ENCODE measurements around the gene DIRAS3.
"Not testable (repeated sequence)": the region's sequence is repeated elsewhere in the genome, so short reads cannot be mapped to it uniquely, and the experiment has no call there.

Gene DIRAS3

DNA sequence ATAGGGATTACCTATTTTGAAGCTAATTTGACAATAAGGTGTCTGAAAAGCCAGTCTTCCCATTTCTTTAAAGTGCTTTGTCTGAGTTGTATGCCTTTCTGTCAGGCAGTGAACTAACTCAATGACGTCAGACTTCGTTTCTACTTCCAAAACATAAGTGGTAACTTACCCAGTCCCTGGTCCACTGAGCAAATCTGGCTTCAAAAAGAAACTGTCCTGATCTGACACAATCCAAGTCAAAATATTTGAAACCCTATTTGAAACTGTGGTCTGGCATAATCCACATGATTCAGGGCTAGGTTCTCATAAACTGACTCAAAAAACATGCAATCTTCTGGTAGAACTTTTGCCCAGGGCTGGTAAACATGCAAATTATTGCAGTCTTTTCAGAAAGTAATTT lies 34.0 kb downstream of the DIRAS3 start:
- DNase-seq = no peak

DNA sequence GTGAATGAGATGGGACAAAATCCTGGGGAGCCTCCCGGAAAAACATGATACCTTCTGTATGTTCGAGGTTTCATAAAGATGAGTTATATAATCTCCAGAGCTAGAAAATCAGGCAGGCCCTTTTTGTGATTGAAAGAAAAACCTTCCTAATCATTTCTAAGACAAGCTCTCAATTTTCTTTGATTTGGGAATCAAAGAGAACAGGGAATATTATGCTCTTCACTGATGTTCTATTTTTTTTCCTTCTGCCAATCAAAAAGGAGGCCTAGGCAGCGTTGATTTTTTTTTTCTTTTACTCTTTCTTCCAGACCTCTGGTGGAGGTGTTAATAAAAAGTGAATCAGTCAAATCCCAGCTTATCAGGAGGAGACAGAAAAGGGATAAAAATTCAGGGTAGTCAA lies 34.5 kb downstream of the DIRAS3 start:
- no peak for DNase-seq

DNA sequence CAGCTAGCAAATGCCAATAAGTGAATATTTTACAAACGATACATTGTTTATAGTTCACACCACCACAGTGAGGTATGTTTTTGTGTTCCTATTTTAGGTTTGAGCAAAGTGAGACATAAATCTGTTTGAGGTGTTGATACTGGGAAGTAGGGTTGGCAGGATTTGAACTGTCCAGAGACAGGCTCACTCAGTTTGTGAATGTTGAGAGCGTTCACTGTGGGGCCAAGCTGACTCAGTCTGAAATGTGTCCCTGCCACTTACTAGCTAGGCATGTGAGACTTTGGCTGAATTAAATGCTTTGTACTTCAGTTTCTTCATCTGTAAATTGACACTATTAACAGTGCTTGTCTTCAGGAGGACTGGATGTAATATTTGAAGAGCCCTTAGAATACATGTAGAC lies 35.1 kb downstream of the DIRAS3 start:
- DNase-seq = no peak

DNA sequence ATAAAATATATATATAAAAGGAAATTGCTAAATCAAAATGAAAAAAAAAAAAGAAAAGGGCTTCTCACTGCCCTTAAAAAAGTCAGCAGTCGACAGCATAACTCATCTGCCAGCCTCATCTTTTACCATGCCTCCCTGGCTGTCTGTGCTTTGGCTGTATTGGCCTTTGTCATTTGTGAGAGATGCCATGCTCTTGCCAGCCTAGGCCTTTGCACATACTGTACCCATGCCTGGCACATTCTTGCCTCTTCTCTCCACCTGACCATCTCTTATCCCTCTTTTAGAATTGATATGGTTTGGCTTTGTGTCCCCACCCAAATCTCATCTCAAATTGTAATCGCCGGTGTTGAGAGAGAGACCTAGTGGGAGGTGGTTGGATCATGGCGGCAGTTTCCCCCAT lies 37.1 kb downstream of the DIRAS3 start:
- no peak for DNase-seq

DNA sequence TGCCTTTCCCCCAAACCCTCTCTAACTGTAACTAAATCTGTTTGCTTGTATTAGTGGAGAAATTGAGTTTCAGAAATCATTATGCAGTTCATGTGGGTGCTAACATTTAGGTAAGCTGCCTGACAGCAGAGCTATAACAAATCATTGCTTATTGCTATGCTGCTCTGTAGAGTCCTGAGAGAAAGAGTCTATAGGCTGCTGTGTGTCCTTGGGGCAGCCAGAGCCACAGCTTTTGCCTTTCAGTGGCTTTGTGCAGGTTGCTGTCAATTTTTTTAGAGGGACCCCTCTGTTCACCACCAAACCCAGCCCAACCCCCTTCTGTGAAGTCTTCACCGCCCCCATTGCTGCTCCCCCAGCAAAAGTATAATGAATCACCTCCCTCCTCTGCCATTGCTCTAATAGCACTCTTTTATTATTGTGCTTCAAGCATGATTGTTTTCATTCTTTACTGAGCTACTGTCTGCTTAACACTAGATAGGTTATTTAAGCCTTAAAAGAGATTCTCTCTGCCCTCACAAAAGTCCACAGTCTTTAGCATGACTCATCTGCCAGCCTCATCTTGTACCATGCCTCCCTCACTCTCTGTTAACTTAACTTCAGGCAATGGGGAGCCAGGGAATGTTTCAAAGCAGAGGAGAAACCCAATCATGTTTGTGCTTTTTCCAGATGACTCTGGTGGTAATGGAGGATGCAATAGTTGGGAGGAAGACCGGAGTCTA lies 38.6 kb downstream of the DIRAS3 start:
- DNase-seq = no peak

DNA sequence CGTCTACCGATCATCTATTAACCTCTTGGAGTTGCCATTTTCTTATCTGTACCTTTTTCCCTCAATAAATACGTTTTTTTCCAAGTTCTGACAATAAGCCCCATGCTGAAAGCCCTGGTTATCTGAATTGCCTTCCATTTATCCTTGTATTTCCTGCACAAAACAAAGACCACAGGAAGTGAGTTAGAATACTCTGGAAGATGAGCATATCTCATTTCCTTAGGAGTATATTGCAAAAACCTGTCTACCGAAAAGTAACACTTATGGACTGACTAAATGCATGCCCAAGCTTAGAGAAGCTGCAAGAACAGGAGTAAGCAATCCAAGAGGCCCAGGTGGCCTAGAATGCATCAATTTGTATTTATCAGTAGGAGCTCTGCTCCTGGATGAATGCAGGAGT lies 39.9 kb downstream of the DIRAS3 start:
- DNase-seq = no peak

DNA sequence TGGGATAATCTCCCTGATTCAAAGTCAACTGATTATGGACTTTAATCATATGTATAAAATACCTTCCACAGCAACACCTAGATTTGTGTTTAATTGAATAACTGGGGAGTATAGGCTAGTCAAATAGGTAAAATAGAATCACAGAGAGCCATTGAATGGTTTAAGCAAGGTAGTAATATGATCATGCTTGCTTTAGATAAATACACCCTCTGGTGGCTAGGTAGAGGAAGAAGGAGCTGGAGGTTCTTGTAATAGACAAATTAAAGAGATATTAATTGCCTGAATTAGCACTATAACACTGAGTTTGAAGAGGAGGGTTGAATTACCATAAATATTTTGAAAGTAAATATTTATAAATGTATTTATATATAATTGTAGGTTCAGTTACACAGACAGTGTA lies 40.3 kb downstream of the DIRAS3 start:
- no peak for DNase-seq

DNA sequence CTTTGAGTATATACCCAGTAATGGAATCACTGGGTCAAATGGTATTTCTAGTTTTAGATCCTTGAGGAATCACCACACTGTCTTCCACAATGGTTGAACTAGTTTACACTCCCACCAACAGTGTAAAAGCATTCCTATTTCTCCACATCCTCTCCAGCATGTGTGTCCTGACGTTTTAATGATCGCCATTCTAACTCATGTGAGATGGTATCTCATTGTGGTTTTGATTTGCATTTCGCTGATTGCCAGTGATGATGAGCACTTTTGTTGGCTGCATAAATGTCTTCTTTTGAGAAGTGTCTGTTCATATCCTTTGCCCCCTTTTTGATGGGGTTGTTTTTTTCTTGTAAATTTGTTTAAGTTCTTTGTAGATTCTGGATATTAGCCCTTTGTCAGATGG lies 46.8 kb downstream of the DIRAS3 start:
- not testable (repeated sequence) for DNase-seq

DNA sequence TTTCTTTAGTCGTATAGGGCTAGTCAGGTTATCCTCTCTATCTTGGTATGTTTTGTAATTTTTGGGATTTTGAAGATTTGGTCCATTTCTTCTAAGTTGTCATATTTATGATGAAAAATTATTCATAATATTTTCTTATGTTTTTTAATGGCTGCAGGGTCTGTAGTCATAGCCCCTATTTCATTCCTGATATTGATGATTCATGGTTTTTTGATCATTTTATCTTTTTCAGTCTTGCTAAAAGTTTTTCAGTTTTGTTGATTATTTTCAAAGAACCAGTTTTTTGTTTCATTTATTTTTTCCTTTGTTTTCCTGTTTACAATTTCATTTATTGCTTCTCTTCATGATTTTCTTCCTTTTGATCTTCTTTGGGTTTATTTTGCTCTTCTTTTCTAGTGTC lies 50.2 kb downstream of the DIRAS3 start:
- DNase-seq = no peak

DNA sequence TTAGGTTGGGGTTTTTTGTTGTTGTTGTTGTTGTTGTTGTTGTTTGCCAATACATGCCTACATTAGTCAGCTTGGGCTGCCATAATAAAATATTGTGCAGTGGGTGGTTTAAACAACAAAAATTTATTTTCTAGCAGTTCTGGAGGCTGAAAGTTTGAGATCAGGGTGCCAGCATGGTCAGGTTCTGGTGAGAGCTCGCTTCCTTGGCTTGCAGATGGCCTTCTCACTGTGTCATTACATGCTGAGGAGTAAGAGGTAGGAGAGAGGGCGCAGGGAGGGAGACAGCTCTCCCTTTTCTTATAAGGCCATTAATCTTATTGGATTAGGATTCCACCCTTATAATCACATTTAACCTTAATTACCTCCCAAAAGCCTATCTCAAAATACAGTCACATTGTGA lies 52.7 kb downstream of the DIRAS3 start:
- DNase-seq = no peak
